GM21529 (cell line): ENCODE data around the gene DNER.
"Not testable (repeated sequence)": the region's sequence is repeated elsewhere in the genome, so short reads cannot be mapped to it uniquely, and the experiment has no call there.

Experiments
- ATAC-seq: cut with Tn5 transposase; IDR thresholded peaks from one replicate; pipeline ENCODE4 v1.9.1; 2021; ENCODE audit not compliant: unreplicated experiment

Gene DNER

GRCh38 chr2:229511524-229511923 is 202.8 kb downstream of the DNER start:
- no peak for ATAC-seq

- ATAC-seq = not testable (repeated sequence)
Measured at GRCh38 chr2:229506699-229507098, 207.7 kb downstream of the DNER start.

GRCh38 chr2:229501051-229501794 is 213.1 kb downstream of the DNER start:
- no peak for ATAC-seq

GRCh38 chr2:229492034-229492433 is 222.3 kb downstream of the DNER start:
- ATAC-seq = no peak

- no peak for ATAC-seq
Measured at GRCh38 chr2:229490167-229490566, 224.2 kb downstream of the DNER start.

- no peak for ATAC-seq
Measured at GRCh38 chr2:229489016-229489415, 225.3 kb downstream of the DNER start.

- ATAC-seq = no peak
Measured at GRCh38 chr2:229488232-229488631, 226.1 kb downstream of the DNER start.

- no peak for ATAC-seq
Measured at GRCh38 chr2:229486673-229487072, 227.7 kb downstream of the DNER start.

GRCh38 chr2:229485857-229486256 is 228.5 kb downstream of the DNER start:
- ATAC-seq = no peak

- no peak for ATAC-seq
Measured at GRCh38 chr2:229477269-229477755, 237.0 kb downstream of the DNER start.

GRCh38 chr2:229475778-229476177 is 238.6 kb downstream of the DNER start:
- ATAC-seq = no peak

GRCh38 chr2:229474125-229474524 is 240.2 kb downstream of the DNER start:
- ATAC-seq = no peak

GRCh38 chr2:229470781-229471180 is 243.6 kb downstream of the DNER start:
- no peak for ATAC-seq

GRCh38 chr2:229467783-229468182 is 246.6 kb downstream of the DNER start:
- ATAC-seq = no peak

- ATAC-seq = no peak
Measured at GRCh38 chr2:229463841-229464346, 250.5 kb downstream of the DNER start.

- no peak for ATAC-seq
Measured at GRCh38 chr2:229462112-229462511, 252.2 kb downstream of the DNER start.

GRCh38 chr2:229456091-229456490 is 258.3 kb downstream of the DNER start:
- no peak for ATAC-seq

- no peak for ATAC-seq
Measured at GRCh38 chr2:229454934-229455631, 259.3 kb downstream of the DNER start.

- ATAC-seq = no peak
Measured at GRCh38 chr2:229453230-229453629, 261.1 kb downstream of the DNER start.

- no peak for ATAC-seq
Measured at GRCh38 chr2:229451852-229452251, 262.5 kb downstream of the DNER start.

- no peak for ATAC-seq
Measured at GRCh38 chr2:229447227-229447626, 267.1 kb downstream of the DNER start.

- ATAC-seq = no peak
Measured at GRCh38 chr2:229446350-229446749, 268.0 kb downstream of the DNER start.
